ENCODE results near the gene SETD5.
"Not testable (repeated sequence)": the region's sequence is repeated elsewhere in the genome, so short reads cannot be mapped to it uniquely, and the experiment has no call there.

SETD5 gene

GRCh38 chr3:9476935-9477334, 79.5 kb downstream of the SETD5 start:
- no peak for DNase-seq (ENCODE audit: low read depth)
- no peak overlapping the region for H3K4me3 ChIP-seq (ENCODE audit: low read depth, low read length)
- TF ChIP-seq, protein P1, sequence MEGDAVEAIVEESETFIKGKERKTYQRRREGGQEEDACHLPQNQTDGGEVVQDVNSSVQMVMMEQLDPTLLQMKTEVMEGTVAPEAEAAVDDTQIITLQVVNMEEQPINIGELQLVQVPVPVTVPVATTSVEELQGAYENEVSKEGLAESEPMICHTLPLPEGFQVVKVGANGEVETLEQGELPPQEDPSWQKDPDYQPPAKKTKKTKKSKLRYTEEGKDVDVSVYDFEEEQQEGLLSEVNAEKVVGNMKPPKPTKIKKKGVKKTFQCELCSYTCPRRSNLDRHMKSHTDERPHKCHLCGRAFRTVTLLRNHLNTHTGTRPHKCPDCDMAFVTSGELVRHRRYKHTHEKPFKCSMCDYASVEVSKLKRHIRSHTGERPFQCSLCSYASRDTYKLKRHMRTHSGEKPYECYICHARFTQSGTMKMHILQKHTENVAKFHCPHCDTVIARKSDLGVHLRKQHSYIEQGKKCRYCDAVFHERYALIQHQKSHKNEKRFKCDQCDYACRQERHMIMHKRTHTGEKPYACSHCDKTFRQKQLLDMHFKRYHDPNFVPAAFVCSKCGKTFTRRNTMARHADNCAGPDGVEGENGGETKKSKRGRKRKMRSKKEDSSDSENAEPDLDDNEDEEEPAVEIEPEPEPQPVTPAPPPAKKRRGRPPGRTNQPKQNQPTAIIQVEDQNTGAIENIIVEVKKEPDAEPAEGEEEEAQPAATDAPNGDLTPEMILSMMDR (IDR thresholded peaks at IDR 0.05; ENCODE audit: insufficient read depth, low read depth, low read length, missing control alignments): no peak

DNA sequence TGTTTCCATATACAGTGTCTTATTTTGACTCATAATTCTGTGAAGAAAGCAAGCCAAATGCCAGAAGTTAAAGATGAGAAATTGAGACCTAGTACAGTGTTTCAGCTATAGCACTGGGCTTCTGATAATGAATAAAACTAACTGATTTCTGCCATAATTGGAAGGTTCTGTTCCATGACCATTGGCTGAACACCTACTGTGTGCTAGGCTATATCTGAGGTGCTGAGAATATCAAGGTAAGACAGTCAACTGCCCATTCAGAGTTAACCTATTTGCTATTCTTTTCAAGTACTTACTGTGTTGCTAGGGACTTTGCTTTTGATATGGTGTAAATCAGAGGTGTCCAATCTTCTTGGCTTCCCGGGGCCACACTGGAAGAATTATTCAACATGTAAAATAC, 82.8 kb downstream of the SETD5 start:
- TF ChIP-seq, protein P1 (IDR thresholded peaks at IDR 0.05; ENCODE audit: insufficient read depth, low read depth, low read length, missing control alignments): no peak
- DNase-seq (ENCODE audit: low read depth): no peak
- no peak overlapping the region for H3K4me3 ChIP-seq (ENCODE audit: low read depth, low read length)

GRCh38 chr3:9485248-9485647, 87.8 kb downstream of the SETD5 start:
- no peak overlapping the region for H3K4me3 ChIP-seq (ENCODE audit: low read depth, low read length)
- TF ChIP-seq, protein P1 (IDR thresholded peaks at IDR 0.05; ENCODE audit: insufficient read depth, low read depth, low read length, missing control alignments): no peak
- DNase-seq (ENCODE audit: low read depth): no peak

DNA sequence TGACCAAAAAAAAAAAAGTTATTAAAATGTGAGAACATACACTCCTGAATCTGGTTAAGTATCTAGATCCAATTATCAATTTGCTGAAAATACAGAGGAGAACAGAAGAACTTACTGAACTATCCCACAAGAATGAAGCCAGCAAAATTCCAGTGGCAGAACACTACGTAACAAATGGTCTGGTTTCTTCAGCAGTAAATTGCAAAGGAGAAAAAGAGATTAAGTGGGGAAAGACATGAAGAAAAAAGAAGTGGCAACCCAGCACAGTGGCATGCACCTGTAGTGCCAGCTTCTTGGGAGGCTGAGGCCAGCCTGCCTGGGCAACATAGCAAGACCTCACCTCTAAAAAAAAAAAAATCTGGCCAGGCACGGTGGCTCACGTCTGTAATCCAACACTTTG, 94.1 kb downstream of the SETD5 start:
- no peak for DNase-seq (ENCODE audit: low read depth)
- H3K4me3 ChIP-seq (ENCODE audit: low read depth, low read length): no peak overlapping the region
- TF ChIP-seq, protein P1 (IDR thresholded peaks at IDR 0.05; ENCODE audit: insufficient read depth, low read depth, low read length, missing control alignments): no peak

- DNase-seq (ENCODE audit: low read depth); H3K4me3 ChIP-seq (ENCODE audit: low read depth, low read length): not testable (repeated sequence)
These were observed 96.6 kb downstream of the SETD5 start for GRCh38 chr3:9494036-9494435.

DNA sequence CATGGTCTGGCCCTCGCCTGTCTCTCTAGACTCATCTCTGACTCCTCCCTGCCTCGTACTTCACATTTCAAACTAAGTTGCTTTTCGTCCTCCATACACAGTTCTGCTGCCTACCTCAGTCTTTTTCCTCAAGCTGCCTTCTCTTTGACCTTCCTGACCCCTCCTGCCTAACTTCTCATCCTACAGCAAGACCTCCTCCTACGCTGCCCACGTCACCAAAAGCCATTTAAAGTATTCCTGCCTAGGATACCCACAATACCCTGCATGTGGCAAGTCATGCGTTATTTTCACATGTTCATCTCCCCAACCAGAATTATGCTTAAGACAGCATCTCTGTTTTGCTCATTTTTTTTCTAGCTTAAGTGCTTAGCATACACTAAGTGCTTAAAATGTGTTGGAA, 99.5 kb downstream of the SETD5 start:
- no peak for DNase-seq (ENCODE audit: low read depth)
- TF ChIP-seq, protein P1 (IDR thresholded peaks at IDR 0.05; ENCODE audit: insufficient read depth, low read depth, low read length, missing control alignments): no peak
- no peak overlapping the region for H3K4me3 ChIP-seq (ENCODE audit: low read depth, low read length)

DNA sequence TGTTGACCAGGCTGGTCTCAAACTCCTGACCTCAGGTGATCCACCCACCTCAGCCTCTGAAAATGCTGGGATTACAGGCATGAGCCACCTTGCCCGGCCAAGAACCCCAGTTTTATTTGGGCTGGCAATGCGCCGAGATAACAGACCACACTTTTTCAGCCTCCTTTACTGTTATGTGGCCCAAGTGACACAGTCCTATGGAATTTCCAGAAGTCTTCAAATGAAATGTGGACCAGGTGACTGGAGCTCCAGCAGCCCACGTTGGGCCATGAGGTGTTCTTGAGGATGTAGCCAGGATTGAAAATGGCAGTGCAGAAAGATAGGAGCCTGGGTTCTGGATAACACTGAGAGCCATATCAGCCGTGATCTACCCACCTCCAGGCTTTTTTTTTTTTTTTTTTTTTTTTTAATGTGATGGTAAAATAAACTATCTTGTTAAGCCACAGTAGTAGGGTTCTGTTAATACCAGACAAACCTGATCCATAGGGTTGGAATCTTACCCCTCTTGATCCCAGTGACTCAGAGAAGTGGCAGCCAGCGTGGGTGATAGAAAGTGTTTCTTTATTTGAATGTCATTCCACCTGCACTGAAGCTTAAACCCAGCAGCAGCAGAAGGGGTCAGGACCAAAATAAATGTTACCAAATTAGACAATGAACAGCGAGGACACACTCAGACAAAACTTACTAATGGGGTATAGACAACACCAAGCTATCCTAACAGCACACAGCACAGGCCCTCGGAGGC, 100.6 kb downstream of the SETD5 start:
- no peak for DNase-seq (ENCODE audit: low read depth)
- TF ChIP-seq, protein P1 (IDR thresholded peaks at IDR 0.05; ENCODE audit: insufficient read depth, low read depth, low read length, missing control alignments): no peak
- no peak overlapping the region for H3K4me3 ChIP-seq (ENCODE audit: low read depth, low read length)
